Left ventricle myocardium inferior (tissue), 1 donor: ENCODE results near the gene ARMH2. TPM values are rescaled to one million over a fixed set of nuclear protein-coding genes. Genes with fewer than 3 reads are reported as not detected.
"Not testable (repeated sequence)": the region's sequence is repeated elsewhere in the genome, so short reads cannot be mapped to it uniquely, and the experiment has no call there.

Experiments used
- DNase-seq: peaks from one replicate; pipeline ENCODE4 v3.0.0-alpha.2; 2020
- H3K27ac ChIP-seq: fragments of 200-600 bp; replicated peaks from 2 replicates; pipeline ENCODE4 v1.8.0; 2021
- H3K27me3 ChIP-seq: fragments of 200-600 bp; 2 replicates; pipeline ENCODE4 v1.8.0; 2021; ENCODE audit warnings: low read depth
- H3K36me3 ChIP-seq: fragments of 200-600 bp; 2 replicates; pipeline ENCODE4 v1.8.0; 2021
- H3K4me1 ChIP-seq: fragments of 200-600 bp; 2 replicates; pipeline ENCODE4 v1.8.0; 2021
- H3K4me3 ChIP-seq: fragments of 200-600 bp; 2 replicates; pipeline ENCODE4 v1.8.0; 2021; ENCODE audit warnings: mild to moderate bottlenecking, moderate library complexity
- H3K9me3 ChIP-seq: fragments of 200-600 bp; replicated peaks from 2 replicates; pipeline ENCODE4 v1.8.0; 2021
- intact Hi-C: fragments of 100-400 bp; cut with micrococcal nuclease; formaldehyde crosslinking; loops from one replicate; pipeline ENCODE4 v1.11.0; 2022
- total RNA-seq: library from RNA; stranded (reverse); fragmentation: NEBNext Ultra II Directional; extraction: Animal tissue kit (Norgen Biotek cat#: 25700); gene quantifications from one replicate; pipeline ENCODE4 v1.2.1, GENCODE V29; 2021
- TF ChIP-seq, protein P1 (sequence below): fragments of 200-600 bp; IDR thresholded peaks from 2 replicates; pipeline ENCODE4 v1.8.0; 2021; ENCODE audit warnings: antibody characterized with exemption, mild to moderate bottlenecking, borderline replicate concordance
- donor health status: DM: no; HTN: yes; CAD: no; lungs with severe emphysema.

ARMH2 gene
- total RNA-seq, 1 donor from 2014 or later: not detected

DNA sequence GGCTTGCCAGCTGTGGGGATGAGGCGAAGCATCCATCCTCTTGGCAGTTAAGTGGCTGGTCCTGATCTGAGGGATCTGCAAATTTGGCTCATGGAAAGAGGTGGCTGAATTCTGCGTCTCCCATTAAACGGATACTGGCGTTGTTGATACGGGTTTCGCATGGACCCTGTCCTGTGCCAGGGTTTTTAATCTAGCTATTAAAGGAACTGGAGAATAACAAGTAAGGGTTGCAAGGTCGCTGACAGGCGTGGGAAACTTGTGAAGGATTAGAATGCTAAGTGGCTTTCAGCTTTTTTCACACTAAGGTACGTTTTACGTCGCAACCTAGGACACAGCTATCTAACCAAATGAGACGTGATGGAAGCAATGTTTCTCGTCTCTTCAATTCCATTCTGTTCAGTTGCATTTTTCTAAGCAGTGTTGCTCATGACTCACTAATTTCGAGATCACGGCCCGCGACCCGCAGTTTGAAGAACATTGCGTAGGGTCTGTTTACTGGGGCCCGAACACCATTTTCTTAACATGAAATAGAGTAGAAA is 23.1 kb downstream of the ARMH2 start:
- Histone ChIP-seq H3K4me3 (peak overlapping the region; percentile 88), H3K4me1 (peaks cover 35% of the 10 kb centered on the region), H3K9me3 (no peaks in the 10 kb centered on the region), H3K27ac (peak overlapping the region; percentile 95), H3K27me3 (no peaks in the 10 kb centered on the region), H3K36me3 (no peaks in the 10 kb centered on the region)
- no peak for DNase-seq
- TF ChIP-seq, protein P1, sequence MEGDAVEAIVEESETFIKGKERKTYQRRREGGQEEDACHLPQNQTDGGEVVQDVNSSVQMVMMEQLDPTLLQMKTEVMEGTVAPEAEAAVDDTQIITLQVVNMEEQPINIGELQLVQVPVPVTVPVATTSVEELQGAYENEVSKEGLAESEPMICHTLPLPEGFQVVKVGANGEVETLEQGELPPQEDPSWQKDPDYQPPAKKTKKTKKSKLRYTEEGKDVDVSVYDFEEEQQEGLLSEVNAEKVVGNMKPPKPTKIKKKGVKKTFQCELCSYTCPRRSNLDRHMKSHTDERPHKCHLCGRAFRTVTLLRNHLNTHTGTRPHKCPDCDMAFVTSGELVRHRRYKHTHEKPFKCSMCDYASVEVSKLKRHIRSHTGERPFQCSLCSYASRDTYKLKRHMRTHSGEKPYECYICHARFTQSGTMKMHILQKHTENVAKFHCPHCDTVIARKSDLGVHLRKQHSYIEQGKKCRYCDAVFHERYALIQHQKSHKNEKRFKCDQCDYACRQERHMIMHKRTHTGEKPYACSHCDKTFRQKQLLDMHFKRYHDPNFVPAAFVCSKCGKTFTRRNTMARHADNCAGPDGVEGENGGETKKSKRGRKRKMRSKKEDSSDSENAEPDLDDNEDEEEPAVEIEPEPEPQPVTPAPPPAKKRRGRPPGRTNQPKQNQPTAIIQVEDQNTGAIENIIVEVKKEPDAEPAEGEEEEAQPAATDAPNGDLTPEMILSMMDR: no peak
- intact Hi-C loops: no loop called here

DNA sequence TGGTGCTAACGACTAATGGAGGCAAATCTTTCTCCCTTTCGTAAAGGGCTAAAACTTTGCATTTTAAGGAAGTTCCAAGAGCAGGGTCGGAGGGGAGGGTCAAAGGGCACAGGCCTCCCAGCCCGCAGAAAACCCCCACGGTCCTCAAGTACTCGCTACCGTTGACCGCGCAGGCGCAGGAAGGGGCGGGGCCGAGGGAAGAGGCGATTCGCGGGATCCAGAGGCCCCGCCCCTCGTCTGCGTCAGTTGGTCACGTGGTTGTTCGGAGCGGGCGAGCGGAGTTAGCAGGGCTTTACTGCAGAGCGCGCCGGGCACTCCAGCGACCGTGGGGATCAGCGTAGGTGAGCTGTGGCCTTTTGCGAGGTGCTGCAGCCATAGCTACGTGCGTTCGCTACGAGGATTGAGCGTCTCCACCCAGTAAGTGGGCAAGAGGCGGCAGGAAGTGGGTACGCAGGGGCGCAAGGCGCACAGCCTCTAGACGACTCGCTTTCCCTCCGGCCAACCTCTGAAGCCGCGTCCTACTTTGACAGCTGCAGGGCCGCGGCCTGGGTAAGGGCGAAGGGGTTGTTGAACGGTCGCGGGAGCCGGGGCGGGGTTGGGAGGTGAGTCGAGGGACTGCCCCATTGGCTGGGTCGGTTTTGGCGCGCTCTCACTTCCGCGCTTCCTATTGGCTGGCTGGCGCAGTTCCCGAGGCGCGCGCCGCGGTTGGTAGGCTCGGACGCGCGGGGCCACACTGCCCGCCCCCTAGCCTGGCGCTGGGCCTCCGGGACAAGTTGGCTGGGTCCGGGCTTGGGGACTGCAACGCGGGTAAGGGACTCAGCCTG is 23.8 kb downstream of the ARMH2 start, which contains the start of gene GMNN:
Gene GMNN (plus strand): TSS at position 242 of the 824 bp plus-strand sequence. CDS start 2,310 bp downstream, outside the sequence.
- Histone ChIP-seq H3K27ac (peak within 1 kb of the TSS; percentile 95), H3K9me3 (no peaks in the 10 kb centered on the region), H3K4me1 (peaks cover 35% of the 10 kb centered on the region), H3K4me3 (peak within 1 kb of the TSS; percentile 88), H3K27me3 (no peaks in the 10 kb centered on the region), H3K36me3 (no peaks in the 10 kb centered on the region)
- intact Hi-C loops: no loop called here
- peak; percentile 99 for DNase-seq
- TF ChIP-seq, protein P1: no peak

DNA sequence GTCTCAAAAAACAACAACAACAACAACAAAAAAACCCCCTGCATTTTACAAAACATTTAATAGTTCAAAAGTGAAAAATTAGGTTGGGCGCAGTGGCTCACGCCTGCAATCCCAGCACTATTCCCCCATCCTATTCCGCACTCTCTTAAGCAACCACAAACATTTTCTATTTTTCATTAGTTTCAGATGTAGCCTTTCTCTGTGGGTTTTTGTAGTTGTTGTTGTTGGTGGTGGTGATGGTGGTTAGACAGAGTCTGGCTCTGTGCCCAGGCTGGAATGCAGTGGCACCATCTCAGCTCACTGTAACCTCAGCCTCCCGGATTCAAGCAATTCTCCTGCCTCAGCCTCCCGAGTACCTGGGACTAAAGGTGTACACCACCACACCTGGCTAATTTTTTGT is 30.4 kb downstream of the ARMH2 start:
- H3K36me3 ChIP-seq: no peaks in the 10 kb centered on the region
- no peaks in the 10 kb centered on the region for H3K27me3 ChIP-seq
- intact Hi-C loops: loop anchor here (5.0 kb wide), 1 partner anchor 191 kb away; no protein-coding TSS in a partner anchor
- H3K4me1 ChIP-seq: no peaks in the 10 kb centered on the region
- H3K9me3 ChIP-seq: no peaks in the 10 kb centered on the region
- no peak overlapping the region for H3K4me3 ChIP-seq
- TF ChIP-seq, protein P1: no peak
- no peak for DNase-seq
- H3K27ac ChIP-seq: no peak overlapping the region

DNA sequence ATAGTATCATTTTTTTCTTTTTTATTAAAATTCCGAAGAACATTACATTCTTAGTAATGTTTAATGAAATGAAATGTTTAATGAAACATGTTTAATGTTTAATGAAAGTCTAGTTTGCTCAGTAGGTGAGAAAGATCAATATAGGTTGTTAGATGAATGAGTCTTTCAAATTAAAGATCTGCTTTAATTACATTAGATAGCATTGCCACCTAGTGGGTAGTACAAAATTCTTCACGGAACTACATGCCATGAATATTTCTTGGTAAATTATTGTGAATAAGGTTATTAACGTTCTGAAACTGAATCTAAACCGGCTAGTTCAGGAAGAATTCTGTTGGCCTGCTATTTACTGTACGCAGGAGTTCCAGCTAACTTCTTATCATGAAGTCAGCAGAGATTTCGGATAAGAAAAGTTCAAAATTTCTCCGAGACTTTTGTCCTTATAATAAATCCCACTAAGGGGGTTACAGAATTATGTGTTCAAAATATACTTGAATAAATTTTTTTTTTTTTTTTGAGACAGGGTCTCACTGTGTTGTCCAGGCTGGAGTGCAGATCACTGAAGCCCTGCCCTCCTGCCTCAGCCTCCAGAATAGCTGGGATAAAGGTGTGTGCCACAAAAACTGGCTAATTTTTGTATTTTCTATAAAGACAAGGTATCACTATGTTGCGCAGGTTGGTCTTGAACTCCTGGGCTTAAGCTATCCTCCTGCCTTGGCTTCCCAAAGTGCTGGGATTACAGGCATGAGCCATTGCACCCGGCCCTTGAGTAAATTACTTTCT is 31.8 kb downstream of the ARMH2 start:
- Histone ChIP-seq H3K9me3 (no peaks in the 10 kb centered on the region), H3K27ac (no peak overlapping the region), H3K4me1 (no peaks in the 10 kb centered on the region), H3K4me3 (no peak overlapping the region), H3K27me3 (no peaks in the 10 kb centered on the region), H3K36me3 (no peaks in the 10 kb centered on the region)
- intact Hi-C loops: loop anchor here (5.0 kb wide), 1 partner anchor 190 kb away; no protein-coding TSS in a partner anchor
- no peak for DNase-seq
- TF ChIP-seq, protein P1: peak; percentile 55

DNA sequence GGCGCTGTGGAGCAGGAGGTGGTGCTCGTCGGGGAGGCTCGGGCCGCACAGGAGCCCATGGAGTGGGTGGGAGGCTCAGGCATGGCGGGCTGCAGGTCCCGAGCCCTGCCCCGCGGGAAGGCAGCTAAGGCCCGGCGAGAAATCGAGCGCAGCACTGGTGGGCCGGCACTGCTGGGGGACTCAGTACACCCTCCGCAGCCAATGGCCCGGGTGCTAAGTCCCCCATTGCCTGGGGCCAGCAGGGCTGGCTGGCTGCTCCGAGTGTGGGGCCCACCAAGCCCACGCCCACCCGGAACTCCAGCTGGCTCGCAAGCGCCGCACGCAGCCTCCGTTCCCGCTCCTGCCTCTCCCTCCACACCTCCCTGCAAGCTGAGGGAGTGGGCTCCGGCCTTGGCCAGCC is 32.7 kb downstream of the ARMH2 start:
- not testable (repeated sequence) for H3K9me3 ChIP-seq, H3K27me3 ChIP-seq, H3K4me1 ChIP-seq, DNase-seq, H3K4me3 ChIP-seq, H3K36me3 ChIP-seq, H3K27ac ChIP-seq
- intact Hi-C loops: loop anchor here (5.0 kb wide), 1 partner anchor 189 kb away; no protein-coding TSS in a partner anchor

DNA sequence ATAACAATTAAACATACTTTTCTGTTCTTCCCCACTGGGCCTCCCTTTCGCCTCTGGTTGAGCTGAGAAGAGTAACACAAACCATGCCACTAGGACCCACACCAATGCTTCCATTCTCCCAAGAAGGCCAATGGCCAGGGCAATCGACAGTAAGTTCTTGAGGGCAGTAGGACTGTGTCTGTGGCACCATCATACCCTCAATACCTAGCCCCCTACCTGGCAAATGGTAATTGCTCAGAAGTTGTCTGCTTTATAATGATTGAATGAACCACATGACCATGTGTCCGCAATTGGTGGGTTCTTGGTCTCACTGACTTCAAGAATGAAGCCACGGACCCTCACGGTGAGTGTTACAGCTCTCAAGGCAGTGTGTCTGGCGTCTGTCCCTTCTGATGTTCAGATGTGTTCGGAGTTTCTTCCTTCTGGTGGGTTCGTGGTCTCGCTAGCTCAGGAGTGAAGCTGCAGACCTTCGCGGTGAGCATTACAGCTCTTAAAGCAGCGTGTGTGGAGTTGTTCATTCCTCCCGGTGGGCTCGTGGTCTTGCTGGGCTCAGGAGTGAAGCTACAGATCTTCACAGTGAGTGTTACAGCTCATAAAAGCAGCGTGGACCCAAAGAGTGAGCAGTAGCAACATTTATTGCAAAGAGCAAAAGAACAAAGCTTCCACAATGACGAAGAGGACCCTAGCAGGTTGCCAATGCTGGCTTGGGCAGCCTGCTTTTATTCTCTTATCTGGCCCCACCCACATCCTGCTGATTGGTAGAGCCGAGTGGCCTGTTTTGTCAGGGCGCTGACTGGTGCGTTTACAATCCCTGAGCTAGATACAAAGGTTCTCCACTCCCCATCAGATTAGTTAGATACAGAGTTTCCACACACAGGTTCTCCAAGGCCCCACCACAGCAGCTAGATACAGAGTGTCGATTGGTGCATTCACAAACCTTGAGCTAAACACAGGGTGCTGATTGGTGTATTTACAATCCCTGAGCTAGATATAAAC is 33.6 kb downstream of the ARMH2 start:
- H3K9me3 ChIP-seq, DNase-seq, H3K36me3 ChIP-seq, H3K27me3 ChIP-seq, H3K4me1 ChIP-seq, H3K27ac ChIP-seq, H3K4me3 ChIP-seq: not testable (repeated sequence)
- intact Hi-C loops: loop anchor here (5.0 kb wide), 1 partner anchor 188 kb away; no protein-coding TSS in a partner anchor
